IMR-90 (cell line): ENCODE data around the gene VOPP1. TPM values are rescaled to one million over a fixed set of nuclear protein-coding genes. Genes with fewer than 3 reads are reported as not detected.
A peak's percentile ranks its signal among the peaks of the same experiment; 100 is the strongest.

Source experiments
- ATAC-seq: fragments of 200-7000 bp; cut with Tn5 transposase; 2 replicates; pipeline ENCODE4 v1.9.1; 2020; ENCODE audit warnings: low read depth, mild to moderate bottlenecking, moderate library complexity
- BruUV-seq: library from RNA; stranded (reverse); fragments of 400-500 nt; replicated peaks from 2 replicates; lab custom pipeline; 2021; lab: Mats Ljungman, UMichigan
- CTCF ChIA-PET: fragments of 300-600 bp; formaldehyde crosslinking; extraction: SDS; loops from one replicate; lab custom pipeline; 2021; ENCODE audit warnings: antibody characterized with exemption; lab: Yijun Ruan, JAX
- POLR2A ChIA-PET: fragments of 300-600 bp; sonication (Branson Sonifier 250); formaldehyde crosslinking; loops from one replicate; lab custom pipeline; 2022; ENCODE audit warnings: antibody characterized with exemption; ENCODE audit not compliant: unreplicated experiment; lab: Charles Lee
- DNase-seq: peaks from one replicate; pipeline ENCODE4 v3.0.0; 2013
- H2AFZ ChIP-seq: replicated peaks from 2 replicates; pipeline ENCODE3; 2013; ENCODE audit warnings: low read length, mild to moderate bottlenecking; ENCODE audit not compliant: poor library complexity
- H2AK5ac ChIP-seq: 2 replicates; pipeline ENCODE4 v1.6.1; 2013; ENCODE audit warnings: low read depth, low read length, inconsistent platforms
- H2AK9ac ChIP-seq: replicated peaks from 2 replicates; pipeline ENCODE3; 2013; ENCODE audit warnings: mild to moderate bottlenecking, low read depth, low read length, moderate library complexity; ENCODE audit not compliant: poor library complexity
- H2BK120ac ChIP-seq: 2 replicates; pipeline ENCODE4 v1.6.1; 2013; ENCODE audit warnings: low read depth, low read length, inconsistent platforms
- H2BK15ac ChIP-seq: 3 replicates; pipeline ENCODE4 v1.6.1; 2013; ENCODE audit warnings: low read depth, low read length, inconsistent platforms
- H2BK20ac ChIP-seq: 2 replicates; pipeline ENCODE4 v1.6.1; 2013; ENCODE audit warnings: low read depth, mild to moderate bottlenecking, inconsistent platforms, low read length, moderate library complexity
- H2BK5ac ChIP-seq: 2 replicates; pipeline ENCODE4 v1.6.1; 2013; ENCODE audit warnings: mild to moderate bottlenecking, low read depth, low read length, inconsistent platforms; ENCODE audit not compliant: poor library complexity, severe bottlenecking
- H3K14ac ChIP-seq: replicated peaks from 2 replicates; pipeline ENCODE4 v1.6.1; 2013; ENCODE audit warnings: low read depth, low read length, inconsistent platforms
- H3K18ac ChIP-seq: 2 replicates; pipeline ENCODE4 v1.6.1; 2013; ENCODE audit warnings: low read depth, low read length, control low read depth
- H3K23ac ChIP-seq: 2 replicates; pipeline ENCODE4 v1.6.1; 2013; ENCODE audit warnings: low read depth, low read length, inconsistent platforms
- H3K27ac ChIP-seq: 2 replicates; pipeline ENCODE4 v1.5.1; 2013; ENCODE audit warnings: mild to moderate bottlenecking, control low read depth, low read length; ENCODE audit not compliant: insufficient read depth
- H3K27me3 ChIP-seq: 2 replicates; pipeline ENCODE4 v1.6.1; 2013; ENCODE audit warnings: low read length; ENCODE audit not compliant: control insufficient read depth, insufficient read depth
- H3K36me3 ChIP-seq: 2 replicates; pipeline ENCODE4 v1.6.1; 2013; ENCODE audit warnings: low read length, mixed read lengths; ENCODE audit not compliant: control insufficient read depth, insufficient read depth
- H3K4ac ChIP-seq: 2 replicates; pipeline ENCODE4 v1.6.1; 2013; ENCODE audit warnings: low read depth, low read length, inconsistent platforms
- H3K4me1 ChIP-seq: 2 replicates; pipeline ENCODE4 v1.6.1; 2013; ENCODE audit warnings: low read length, mixed read lengths; ENCODE audit not compliant: control insufficient read depth, insufficient read depth
- H3K4me2 ChIP-seq: 2 replicates; pipeline ENCODE4 v1.6.1; 2013; ENCODE audit warnings: low read depth, mild to moderate bottlenecking, control low read depth, low read length, moderate library complexity
- H3K4me3 ChIP-seq: 2 replicates; pipeline ENCODE4 v1.5.1; 2013; ENCODE audit warnings: low read depth, mild to moderate bottlenecking, control low read depth, low read length, moderate library complexity; ENCODE audit not compliant: insufficient read depth
- H3K56ac ChIP-seq: 2 replicates; pipeline ENCODE4 v1.6.1; 2013; ENCODE audit warnings: low read length, inconsistent platforms; ENCODE audit not compliant: insufficient read depth; ENCODE audit errors: extremely low read depth
- H3K79me1 ChIP-seq, 2 experiments: 2 replicates each; pipeline ENCODE4 v1.6.1; 2013; ENCODE audit warnings: low read length in 2 of 2, inconsistent platforms in 1 of 2, low read depth in 1 of 2
- H3K9ac ChIP-seq: 2 replicates; pipeline ENCODE4 v1.6.1; 2013; ENCODE audit warnings: low read depth, low read length, control low read depth
- H3K9me1 ChIP-seq: 2 replicates; pipeline ENCODE4 v1.6.1; 2013; ENCODE audit warnings: low read length, inconsistent platforms; ENCODE audit not compliant: insufficient read depth
- H3K9me3 ChIP-seq: 2 replicates; pipeline ENCODE4 v1.6.1; 2013; ENCODE audit warnings: low read length; ENCODE audit not compliant: control insufficient read depth, insufficient read depth
- H4K20me1 ChIP-seq: 2 replicates; pipeline ENCODE4 v1.6.1; 2013; ENCODE audit warnings: low read length, inconsistent platforms; ENCODE audit not compliant: insufficient read depth
- H4K5ac ChIP-seq: 2 replicates; pipeline ENCODE4 v1.6.1; 2013; ENCODE audit warnings: mild to moderate bottlenecking, low read depth, low read length, control low read depth
- H4K8ac ChIP-seq, 2 experiments: 2 replicates each; pipeline ENCODE4 v1.6.1; 2013; ENCODE audit warnings: low read depth in 2 of 2, low read length in 2 of 2, control low read depth in 1 of 2, inconsistent platforms in 1 of 2
- H4K91ac ChIP-seq: 2 replicates; pipeline ENCODE4 v1.6.1; 2013; ENCODE audit warnings: low read depth, low read length, inconsistent platforms; ENCODE audit not compliant: insufficient read depth
- POLR2A ChIP-seq: IDR thresholded peaks from 2 replicates; pipeline ENCODE4 v1.6.1; 2012; ENCODE audit warnings: mild to moderate bottlenecking, low read depth, low read length
- whole genome bisulfite sequencing, 2 experiments: methylation state at CpG; one replicate each; pipeline versions ENCODE4 v1.1.5 to v1.1.7; 2013; ENCODE audit warnings: missing lambda C conversion rate in 2 of 2; ENCODE audit not compliant: insufficient read length in 1 of 2; ENCODE audit errors: extremely low coverage in 2 of 2; 5-methylcytosine and 5-hydroxymethylcytosine counted together
- dilution Hi-C: fragments of 300-500 bp; cut with HindIII; formaldehyde crosslinking; loops from one replicate; pipeline ENCODE4 v1.14.3; 2018; ENCODE audit warnings: low sequenced_read_pairs; ENCODE audit not compliant: unreplicated experiment
- in situ Hi-C: fragments of 300-500 bp; cut with MboI; formaldehyde crosslinking; loops from 3 replicates; pipeline ENCODE4 v1.14.3; 2019; ENCODE audit warnings: low sequenced_read_pairs, inconsistent platforms, mixed read lengths
- intact Hi-C: fragments of 100-400 bp; cut with micrococcal nuclease; formaldehyde crosslinking; loops from 2 replicates; pipeline ENCODE4 v1.10.0; 2022
- polyA plus RNA-seq, 3 experiments: library from polyadenylated mRNA; depleted of rRNA; stranded (reverse); fragments of >200 nt; gene quantifications; 2 replicates each; pipeline ENCODE4 v1.2.3, GENCODE V29; 2012; ENCODE audit warnings: low replicate concordance in 1 of 3
- total RNA-seq: library from RNA; depleted of rRNA; stranded (reverse); fragments of >200 nt; gene quantifications from 2 replicates; pipeline ENCODE4 v1.2.3, GENCODE V29; 2012

The VOPP1 gene
- total and polyA plus RNA-seq, 2 of the 4 experiments (the other 2 are of a cell fraction), result 60.2 to 94.5 TPM

GRCh38 chr7:55485501-55486191, 86.7 kb downstream of the VOPP1 start:
- Histone ChIP-seq H2AK5ac (no peak overlapping the region), H2BK20ac (no peak overlapping the region), H2AFZ (no peak overlapping the region), H3K18ac (no peak overlapping the region), H2AK9ac (no peak overlapping the region), H3K79me1 (peaks cover 7 to 58% of the 10 kb centered on the region in 2 experiments; a peak in 3 of 4 replicates), H3K4me3 (no peak overlapping the region), H3K27ac (no peak overlapping the region), H2BK15ac (no peak overlapping the region), H3K4me1 (peaks cover 6% of the 10 kb centered on the region; the same call in 1 of the 2 replicates), H3K9me3 (no peaks in the 10 kb centered on the region), H3K9ac (no peak overlapping the region), H4K5ac (no peak overlapping the region), H3K56ac (no peak overlapping the region), H2BK5ac (no peak overlapping the region), H3K9me1 (peaks cover 8% of the 10 kb centered on the region), H3K36me3 (peaks cover 30% of the 10 kb centered on the region), H4K91ac (no peak overlapping the region), H3K27me3 (no peaks in the 10 kb centered on the region), H3K14ac (no peak overlapping the region), H3K4me2 (no peak overlapping the region), H2BK120ac (no peak overlapping the region), H3K4ac (no peak overlapping the region), H4K20me1 (peaks cover 3% of the 10 kb centered on the region; the same call in 1 of the 2 replicates), H3K23ac (peak overlapping the region; percentile 14; the same call in 1 of the 2 replicates), H4K8ac (no peak overlapping the region)
- DNase-seq (no peak), ATAC-seq (no peak)
- CTCF ChIA-PET, result no interaction called here
- no peak for TF ChIP-seq POLR2A
- 90% methylated on average over 7 of the region's 28 CpGs; no CpG with 5 or more reads in 1 of the 2 experiments for WGBS, 2 experiments
- no TSS peak for BruUV-seq
- intact Hi-C loops (no loop called here), in situ Hi-C loops (no loop called here), dilution Hi-C loops (no loop called here)
- POLR2A ChIA-PET, result no interaction called here
